HG03432 (cell line): ENCODE data around the gene KATNBL1.
"Not testable (repeated sequence)": the region's sequence is repeated elsewhere in the genome, so short reads cannot be mapped to it uniquely, and the experiment has no call there.

Experiments used
- ATAC-seq: cut with Tn5 transposase; IDR thresholded peaks from one replicate; pipeline ENCODE4 v1.9.1; 2021; ENCODE audit warnings: mild to moderate bottlenecking, moderate library complexity; ENCODE audit not compliant: unreplicated experiment

Gene KATNBL1

DNA sequence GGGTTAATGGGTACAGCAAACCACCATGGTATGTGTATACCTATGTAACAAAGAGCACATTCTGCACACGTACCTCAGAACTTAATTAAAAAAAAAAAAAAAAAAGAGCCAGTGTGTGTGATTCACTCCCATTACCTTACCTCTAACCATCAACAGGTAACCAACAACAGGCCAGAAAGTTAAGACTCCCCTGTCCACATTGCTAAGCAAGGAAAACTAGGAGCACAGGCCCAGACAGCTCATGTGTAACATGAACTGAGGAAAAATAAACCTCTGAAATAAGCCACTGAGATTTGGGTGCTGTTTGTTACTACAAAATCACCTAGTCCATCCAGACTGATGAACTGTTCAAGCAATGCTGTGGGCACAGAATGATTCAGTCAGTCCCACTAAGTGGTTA is 6.0 kb downstream of the KATNBL1 start:
- no peak for ATAC-seq

GRCh38 chr15:34203305-34203704 is 6.6 kb downstream of the KATNBL1 start:
- no peak for ATAC-seq

GRCh38 chr15:34193272-34193671 is 16.6 kb downstream of the KATNBL1 start:
- ATAC-seq: not testable (repeated sequence)

GRCh38 chr15:34188711-34189110 is 21.2 kb downstream of the KATNBL1 start:
- ATAC-seq: no peak

DNA sequence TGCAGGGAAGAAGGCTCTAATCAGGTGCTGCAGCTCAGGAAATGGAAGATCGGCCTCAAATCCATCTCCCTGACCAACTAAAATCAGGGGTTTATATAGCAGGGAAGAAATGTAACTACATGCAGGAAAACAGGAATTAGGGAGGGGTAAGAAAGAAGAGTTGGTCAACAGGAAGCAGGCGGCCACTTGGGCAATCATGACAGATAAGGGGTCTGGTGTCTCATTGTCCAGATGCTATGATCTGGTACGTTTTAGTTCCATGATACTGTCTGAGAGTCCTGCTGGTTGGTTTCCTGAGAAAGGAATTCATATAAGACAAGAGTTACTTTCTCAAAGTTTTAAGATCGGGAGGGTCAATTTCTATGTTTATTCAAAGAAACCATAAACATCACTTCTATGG is 24.2 kb downstream of the KATNBL1 start:
- no peak for ATAC-seq

DNA sequence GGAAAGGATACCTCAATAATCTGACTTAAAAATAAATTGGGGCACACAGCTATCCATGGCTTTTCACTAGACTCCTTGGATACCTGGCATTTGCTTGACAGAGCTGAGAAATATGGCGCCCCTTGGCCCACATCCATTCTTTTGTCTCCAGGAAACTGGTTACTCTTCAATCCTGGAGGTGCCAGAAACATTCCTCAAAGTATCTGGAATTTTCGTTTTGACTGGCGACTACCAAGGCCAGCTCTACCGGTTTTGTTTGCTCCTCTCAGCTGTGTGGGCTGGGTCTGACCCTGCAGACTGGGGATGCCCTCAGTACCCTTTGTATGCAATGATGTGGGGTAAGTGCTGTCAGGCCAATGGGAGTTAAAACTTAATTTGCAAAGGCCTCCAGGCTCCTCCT is 27.0 kb downstream of the KATNBL1 start:
- ATAC-seq: no peak

DNA sequence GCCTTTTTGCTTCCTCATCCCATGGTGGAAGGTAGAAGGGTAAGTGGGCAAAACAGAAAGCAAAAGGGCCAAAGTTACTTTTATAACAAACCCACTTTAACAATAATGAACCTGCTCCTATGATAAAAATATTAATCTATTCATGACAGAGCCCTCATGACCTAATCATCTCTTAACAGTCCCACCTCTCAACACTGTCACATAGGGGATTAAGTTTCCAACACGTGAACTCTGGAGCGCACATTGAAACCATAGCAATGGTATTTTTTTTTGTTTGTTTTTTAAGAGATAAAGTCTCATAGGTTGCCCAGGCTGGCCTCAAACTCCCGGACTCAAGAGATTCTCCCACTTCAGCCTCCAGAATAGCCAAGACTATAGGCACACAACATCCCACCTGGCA is 30.7 kb downstream of the KATNBL1 start:
- ATAC-seq: no peak

- not testable (repeated sequence) for ATAC-seq
These were observed 43.8 kb downstream of the KATNBL1 start for GRCh38 chr15:34165987-34166573.

GRCh38 chr15:34161329-34161963 is 48.5 kb downstream of the KATNBL1 start:
- ATAC-seq: no peak

- no peak for ATAC-seq
These were observed 49.2 kb downstream of the KATNBL1 start for GRCh38 chr15:34160735-34161134.

DNA sequence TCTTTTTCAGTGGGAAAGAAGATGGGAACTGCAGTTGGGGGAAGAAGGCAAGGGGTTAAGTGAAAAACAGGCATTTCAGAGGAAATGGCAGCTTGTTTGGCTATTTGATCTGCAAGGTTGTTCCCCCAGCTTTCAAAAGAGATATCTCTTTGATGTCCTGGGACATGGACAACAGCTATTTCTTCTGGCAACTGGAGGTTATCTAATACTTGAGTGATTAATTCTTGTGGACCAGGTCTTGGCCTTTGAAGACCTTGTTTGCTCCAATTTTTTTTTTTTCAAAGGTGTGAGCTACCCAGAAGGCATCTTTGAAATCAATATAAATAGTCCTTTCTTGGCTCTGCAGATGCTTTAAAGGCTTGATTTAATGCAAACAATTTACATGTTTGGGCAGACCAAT is 51.5 kb downstream of the KATNBL1 start:
- no peak for ATAC-seq

DNA sequence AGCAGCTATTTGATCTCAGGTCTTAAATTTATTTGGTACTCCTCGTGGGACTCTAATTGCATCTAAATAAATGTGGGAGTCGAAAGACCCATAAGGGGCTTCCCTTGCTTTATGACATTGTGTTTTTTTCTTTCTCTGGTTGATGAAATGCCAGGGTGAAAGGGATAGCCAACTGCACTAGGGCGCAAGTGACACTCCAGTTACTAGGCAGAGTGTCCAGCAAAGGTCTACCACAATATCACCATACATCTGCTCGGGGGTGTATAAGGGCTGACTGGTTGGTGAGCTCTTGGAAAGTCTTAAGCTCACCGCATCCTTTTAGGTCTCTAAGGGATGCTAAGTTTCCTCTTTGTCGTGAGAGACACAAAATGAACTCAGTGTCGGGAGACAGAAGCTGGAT is 54.0 kb downstream of the KATNBL1 start:
- ATAC-seq: no peak

DNA sequence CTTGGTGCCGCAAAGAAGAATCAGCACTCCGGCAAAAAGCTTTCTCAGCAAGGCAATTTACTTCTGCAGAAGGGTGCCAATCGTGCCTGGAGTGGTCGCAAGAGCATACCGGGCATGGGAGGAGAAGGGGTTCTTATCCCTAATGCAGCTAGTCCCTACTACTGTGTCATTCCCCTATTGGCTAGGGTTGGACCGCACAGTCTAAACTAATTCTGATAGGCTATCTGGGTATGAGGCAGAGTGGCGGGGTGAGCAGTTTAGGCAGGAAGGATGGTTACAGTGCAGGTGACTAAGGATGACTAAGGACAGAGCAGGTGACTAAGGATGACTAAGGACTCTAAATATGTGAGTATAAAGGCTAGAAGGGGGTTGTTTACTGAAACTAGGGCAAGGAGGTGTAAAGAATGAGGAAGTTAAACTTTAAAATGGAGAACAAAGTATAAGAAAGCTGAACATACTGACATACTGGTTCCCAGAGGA is 55.1 kb downstream of the KATNBL1 start:
- ATAC-seq: no peak

- no peak for ATAC-seq
These were observed 62.3 kb downstream of the KATNBL1 start for GRCh38 chr15:34147371-34148140.

DNA sequence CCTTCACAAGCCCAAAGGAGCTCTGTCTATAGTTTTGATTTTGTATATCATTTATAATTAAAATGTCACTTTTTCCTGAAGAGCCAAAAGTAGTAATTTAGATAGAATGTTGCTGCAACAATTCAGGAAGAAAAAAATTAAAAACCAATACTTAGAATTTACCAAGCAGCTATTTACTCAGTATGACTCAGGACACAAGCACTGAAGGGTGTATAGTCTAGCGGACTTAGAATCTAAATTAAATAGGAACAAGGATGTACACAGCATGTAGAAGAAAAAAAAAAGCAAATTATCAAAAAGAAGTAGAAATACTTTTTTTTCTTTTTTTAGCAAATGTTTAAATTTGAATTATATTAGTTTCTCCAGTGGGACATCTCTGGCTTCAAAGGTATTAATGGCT is 76.4 kb downstream of the KATNBL1 start:
- no peak for ATAC-seq

- ATAC-seq: no peak
These were observed 77.0 kb downstream of the KATNBL1 start for GRCh38 chr15:34132881-34133280.

GRCh38 chr15:34128898-34129297 is 81.0 kb downstream of the KATNBL1 start:
- ATAC-seq: no peak

GRCh38 chr15:34126522-34126921 is 83.4 kb downstream of the KATNBL1 start:
- no peak for ATAC-seq

DNA sequence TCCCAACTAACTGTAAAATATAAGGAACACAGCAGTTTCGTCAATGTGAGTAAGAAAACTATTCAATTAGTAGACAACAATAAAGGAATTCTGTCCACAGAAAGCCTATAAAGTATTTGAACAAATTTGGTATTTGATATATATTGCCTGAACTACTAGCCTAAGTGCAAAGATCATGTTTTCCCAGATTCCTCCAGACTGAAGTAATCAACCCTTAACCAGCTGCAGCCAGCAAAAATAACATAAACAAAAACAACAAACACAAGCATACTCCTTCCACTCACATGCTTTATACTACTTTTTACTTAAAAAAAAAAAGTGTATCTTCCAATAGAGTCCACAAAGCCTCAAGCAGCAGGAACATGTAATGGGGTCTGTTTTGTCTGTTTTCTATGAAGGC is 84.0 kb downstream of the KATNBL1 start:
- no peak for ATAC-seq

DNA sequence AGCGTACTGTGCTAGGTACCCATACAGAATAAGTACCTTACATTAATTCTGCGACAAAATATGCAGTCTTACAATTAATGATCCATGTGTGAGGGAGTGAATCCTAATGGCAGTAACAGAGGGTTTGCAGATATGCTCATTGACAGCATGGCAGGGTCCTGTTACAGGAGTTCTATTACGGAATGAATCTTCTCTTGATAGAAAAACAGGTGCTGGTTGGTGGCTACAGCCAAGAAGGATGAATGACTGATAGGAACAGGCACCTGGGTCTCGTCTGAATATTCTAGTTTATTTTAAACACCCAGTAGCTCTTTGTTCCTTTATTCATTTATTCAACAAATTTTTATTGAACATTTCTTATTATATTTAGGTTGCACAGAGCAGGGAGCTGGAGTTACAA is 85.2 kb downstream of the KATNBL1 start:
- no peak for ATAC-seq

- ATAC-seq: no peak
These were observed 87.1 kb downstream of the KATNBL1 start for GRCh38 chr15:34122771-34123183.

GRCh38 chr15:34121786-34122185 is 88.1 kb downstream of the KATNBL1 start:
- not testable (repeated sequence) for ATAC-seq
